ENCODE measurements around the gene RSPO3.
A peak's percentile ranks its signal among the peaks of the same experiment; 100 is the strongest.

Gene RSPO3

DNA sequence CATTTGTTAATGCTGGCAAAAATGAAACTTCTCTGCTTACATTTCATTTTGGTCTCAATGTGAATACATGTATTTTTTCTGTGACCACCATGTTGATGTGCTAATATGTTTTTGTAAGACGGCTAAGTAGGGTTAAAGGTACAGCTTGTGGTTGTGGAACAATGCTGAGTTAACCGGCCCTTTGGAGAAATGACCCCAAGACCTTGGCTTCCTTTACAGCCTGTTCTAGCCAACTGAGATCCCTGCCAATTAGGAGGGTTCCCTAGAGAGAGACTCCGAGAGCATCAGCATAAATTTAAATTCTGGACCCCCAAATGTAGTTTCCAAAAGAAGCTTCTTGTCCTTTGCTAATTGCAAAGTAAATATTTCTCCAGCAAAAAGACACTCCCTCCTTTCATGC lies 44.4 kb downstream of the RSPO3 start:
- no peak for DNase-seq (ENCODE audit: low read depth)

DNA sequence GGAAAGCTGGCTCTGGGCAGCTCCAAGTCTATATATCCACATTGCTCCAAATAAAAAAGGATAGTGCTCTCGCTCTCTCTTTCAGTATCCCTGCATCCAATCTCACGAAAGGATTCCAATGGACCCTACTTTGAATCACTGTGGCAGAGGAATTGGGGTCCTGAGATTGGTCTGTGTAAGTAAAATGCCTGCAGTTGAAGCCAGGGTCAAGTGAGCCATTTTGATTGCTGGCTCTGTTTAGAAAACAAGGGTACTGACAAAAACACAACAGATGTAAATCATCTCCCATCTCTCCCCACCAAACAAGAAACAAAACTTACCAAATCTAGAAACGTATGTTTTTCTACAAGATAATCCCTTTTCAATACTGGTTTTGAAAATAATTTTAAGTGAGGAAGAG lies 45.6 kb downstream of the RSPO3 start:
- DNase-seq (ENCODE audit: low read depth): no peak

DNA sequence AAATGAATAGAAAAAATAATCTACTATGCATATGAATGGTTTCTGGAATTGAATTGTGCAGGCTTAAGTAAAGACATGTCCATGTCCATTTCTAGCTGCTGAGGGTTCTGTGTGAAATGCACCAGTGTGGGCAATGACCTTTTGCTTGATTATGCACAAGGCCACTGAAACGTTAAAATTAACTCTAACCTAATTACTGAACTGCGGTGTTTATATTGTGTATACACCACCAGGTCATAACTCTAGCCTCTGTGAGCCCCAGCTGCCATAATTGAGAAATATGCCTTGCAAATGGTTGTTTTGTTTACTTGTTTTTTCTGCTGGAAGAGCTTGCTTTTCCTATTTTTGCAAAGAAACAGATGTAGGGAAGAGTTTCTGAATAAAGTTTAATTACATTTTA lies 46.1 kb downstream of the RSPO3 start:
- DNase-seq (ENCODE audit: low read depth): no peak

DNA sequence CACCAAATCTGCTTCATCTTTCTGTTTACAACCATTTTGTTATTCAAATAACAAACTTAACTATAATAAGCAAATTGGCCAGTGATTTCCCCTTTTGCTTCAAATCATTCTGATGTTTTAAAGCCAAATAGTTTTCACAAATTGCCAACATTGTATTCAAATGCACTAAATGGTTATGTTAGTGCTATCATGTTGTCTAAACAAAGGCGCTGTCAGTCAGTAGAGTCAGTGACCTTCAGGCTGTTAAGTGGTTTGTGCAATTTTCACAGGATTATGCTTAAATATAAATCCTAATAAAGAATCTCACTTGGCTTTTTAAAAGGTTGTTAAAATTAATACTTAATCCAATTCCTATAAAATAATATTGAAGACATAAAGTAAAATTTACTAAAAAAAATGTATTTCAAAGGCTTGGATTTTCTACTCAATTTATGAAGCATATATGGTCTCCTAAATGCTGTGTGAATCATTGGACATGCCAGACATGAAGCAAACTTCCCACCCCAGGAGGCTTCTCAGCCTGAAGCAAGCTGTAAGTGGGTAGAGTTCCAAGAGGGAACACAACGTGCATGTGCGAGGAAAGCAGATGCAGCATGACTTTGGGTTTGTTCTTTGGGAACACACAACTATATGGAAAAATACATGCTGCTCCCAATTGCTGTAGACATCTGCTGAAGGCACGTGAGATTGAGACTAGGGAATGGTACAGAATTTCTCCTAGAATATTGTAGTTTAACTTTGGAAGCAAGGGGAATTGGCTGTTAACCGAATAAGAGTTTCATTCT lies 54.9 kb downstream of the RSPO3 start:
- peak; percentile 32 for DNase-seq (ENCODE audit: low read depth)

DNA sequence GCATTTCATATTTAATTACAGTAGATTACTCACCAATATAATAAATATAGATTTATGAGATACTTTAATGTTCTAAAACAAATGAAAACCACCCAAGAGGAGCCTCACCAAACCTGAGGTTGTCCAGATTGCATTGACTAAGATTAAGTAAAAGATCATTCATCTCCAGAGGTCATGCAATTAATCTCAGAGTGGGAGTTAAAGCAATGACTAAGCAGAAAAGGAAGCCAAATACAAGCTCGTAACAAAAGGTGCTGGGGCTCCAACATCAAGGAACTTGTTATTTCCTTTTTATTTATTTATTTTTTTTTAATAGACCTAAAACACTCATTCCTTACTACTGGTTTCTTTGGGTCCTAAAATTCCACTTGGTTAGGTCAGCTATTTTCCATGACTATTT lies 57.7 kb downstream of the RSPO3 start:
- DNase-seq (ENCODE audit: low read depth): peak; percentile 93

DNA sequence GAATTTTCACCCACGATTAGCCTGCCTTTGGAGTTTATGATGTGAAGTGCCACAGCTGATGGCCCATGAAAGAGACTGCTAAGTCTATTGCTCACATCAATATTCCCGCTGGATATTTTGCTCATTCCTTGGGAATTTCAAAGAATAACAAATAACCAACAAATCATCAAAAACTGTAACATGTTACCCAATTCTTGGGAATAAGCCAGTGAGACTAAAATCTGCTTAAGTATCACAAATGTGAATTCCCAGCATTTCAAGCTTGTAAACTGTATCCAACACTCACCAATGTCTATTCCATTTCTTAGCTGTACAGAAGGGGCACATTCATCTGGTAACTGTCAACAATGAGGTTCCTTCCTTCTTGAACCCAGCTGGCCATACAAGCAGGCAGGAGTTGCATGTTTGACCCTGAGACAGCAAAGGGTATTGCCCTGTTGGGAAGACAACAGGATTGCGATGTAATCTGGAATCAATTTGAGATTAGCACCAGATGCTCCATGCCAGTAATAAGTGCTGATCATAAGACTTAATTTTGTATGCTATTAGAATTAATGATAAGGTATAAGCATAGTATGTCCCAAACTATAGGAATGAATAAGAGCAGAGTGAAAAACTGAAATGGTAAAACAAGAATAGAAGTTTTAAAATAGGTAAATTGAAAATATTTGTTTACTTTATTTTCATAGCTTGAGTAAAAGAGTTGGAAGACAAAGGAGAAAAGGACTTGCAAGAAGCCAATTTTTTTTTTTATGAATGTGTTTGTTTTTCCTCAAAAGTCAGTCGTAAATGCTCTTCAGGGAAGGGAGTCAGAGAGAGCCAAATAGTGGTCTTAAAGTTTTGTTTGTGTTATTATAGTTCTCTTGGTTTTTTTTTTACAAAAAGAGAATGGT lies 58.8 kb downstream of the RSPO3 start:
- peak; percentile 90 for DNase-seq (ENCODE audit: low read depth)

DNA sequence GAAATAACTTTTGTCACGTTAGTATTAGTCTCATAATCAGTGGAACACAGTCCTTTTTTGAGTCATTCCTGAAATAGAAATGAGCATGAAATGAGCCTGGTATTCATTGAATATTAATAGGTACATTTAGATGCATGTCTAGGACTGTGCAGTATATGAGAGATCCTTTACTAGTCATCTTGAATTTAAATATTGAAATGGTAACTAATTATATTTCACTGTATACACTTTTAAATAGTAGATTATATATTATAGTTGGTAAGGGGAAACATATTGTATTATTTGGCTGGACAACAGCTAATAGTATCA lies 59.4 kb downstream of the RSPO3 start:
- no peak for DNase-seq (ENCODE audit: low read depth)

DNA sequence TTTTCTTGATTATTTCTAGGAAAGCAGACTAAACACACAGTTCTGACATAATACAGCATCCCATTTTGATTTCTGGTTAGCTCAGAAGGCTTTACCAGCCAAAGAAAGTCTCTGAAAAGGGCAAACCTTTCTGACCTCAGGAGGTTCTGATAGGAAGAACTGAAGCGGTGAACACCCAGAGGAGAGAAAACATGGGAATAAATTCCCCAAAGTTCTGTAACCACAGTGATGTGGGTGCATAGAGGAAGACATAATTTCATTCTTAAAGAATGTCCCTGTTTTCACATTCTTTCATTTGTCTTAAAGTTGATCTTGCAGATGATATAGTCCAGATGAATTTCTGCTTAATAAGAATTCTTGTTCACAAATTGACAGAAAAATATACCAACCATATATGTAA lies 60.3 kb downstream of the RSPO3 start:
- peak; percentile 88 for DNase-seq (ENCODE audit: low read depth)

DNA sequence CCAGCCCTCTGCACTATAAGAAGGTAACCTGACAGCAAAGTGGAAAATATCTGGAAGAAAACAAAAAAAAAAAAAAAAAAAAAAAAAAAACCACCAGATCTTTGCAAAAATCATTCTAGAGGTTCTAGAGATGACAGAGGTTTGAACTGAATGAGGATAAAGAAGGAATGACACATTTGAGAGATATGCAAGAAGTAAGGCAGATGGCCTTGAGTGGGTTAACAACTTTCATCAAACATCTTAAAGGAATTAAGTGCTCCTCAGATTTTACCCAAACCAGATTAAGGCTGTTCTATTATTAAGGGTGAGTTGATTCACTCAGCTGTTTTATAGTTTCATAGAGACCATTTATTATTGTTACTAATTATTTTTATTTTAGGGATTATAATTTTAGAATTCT lies 62.0 kb downstream of the RSPO3 start:
- DNase-seq (ENCODE audit: low read depth): peak; percentile 94

DNA sequence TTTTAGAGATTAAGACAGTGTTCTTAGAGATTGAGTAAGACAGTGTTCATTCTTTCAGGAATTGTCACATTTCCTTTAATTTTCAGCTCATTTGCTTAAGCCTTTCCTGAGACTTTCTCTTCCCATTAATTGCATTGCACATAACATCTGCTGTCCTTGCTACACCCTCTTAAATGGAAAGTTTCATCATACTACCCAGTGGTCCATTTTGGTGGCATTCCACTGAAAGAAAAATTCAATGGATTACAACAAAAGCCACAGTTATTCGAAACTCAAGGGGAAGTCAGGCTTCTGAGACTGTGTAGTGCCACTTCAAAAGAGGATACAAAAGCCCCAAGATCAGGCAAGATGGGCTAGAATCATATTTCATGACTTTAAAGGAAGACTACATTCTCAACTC lies 64.0 kb downstream of the RSPO3 start:
- DNase-seq (ENCODE audit: low read depth): peak; percentile 77

DNA sequence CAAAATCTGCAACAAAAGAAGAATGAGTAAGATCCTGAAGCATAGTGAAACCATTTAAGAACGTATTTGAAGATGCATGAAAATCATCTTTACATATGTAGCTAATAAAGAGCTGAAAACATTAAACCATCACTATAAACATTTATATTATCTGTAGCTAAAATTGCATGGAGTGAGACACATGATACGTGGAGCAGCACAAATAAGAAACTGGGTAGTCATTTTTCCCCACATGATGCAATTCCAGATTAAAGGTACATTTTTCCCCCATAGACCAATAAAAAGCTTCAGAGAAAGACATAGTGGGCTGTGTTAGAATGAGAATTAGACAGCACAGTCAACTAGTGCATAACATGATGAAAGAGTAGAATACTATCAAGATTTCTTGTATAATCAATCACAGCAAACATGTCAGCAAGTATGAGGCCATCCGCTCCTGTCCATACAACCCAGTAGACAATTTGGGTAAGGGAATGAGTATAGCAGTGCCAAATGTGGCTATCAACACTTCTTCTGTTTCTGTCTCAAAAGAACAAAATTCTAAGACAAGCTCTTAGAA lies 67.0 kb downstream of the RSPO3 start:
- DNase-seq (ENCODE audit: low read depth): no peak

DNA sequence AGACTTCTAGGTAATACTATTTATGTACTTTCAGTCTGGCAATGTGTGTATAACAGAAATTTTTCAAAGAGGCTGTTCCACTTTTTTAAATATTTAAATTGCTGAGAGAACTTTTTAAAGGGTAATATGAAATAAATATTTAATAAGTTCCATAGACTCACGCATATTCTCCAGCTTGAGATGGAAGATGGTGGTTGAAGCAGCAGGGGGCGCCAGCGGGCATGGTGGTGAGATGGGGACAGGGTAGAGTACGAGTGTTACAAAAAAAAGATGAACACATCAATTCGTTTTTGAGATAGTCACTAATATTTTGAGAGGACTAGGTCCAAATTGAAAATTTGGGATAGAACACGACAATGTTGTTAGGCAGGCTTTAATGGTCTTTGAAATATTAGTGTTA lies 68.4 kb downstream of the RSPO3 start:
- DNase-seq (ENCODE audit: low read depth): no peak

DNA sequence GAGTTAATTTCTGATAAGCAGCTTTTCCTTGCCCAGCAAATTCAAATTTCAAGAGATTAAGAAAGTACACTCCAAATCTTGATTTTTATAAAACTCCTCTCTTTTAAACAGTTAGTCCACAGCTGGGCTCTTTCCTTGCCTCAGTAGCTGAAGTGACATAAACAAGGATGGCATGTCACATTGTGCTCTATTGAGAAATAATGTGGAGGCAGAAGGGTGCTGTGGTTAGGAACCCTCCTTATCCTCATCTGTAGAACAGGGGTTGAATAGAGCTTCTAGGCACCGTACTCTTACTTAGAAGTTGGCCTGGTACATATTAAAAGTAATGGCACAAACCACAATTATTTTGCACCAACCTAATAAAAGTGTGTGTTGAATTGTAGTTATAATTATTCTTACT lies 70.3 kb downstream of the RSPO3 start:
- DNase-seq (ENCODE audit: low read depth): no peak

DNA sequence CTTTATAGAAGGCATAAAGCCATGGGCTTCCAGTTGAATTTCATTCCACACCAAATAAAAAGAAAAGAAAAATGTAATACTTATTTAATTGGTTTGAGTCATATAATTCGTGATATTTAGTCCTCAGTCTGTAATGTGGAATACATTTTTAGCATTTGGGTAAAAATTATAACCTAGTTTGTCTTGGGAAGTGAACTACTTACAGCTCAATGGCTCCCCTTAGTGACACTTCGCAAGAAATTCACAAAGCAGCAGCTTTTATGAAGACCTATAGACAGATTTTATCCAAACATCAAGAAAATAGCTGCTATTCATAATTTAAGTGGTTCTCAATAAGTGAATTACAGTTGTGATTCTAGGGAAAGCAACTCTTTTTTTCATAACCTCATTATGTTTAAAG lies 72.1 kb downstream of the RSPO3 start:
- DNase-seq (ENCODE audit: low read depth): peak; percentile 68

DNA sequence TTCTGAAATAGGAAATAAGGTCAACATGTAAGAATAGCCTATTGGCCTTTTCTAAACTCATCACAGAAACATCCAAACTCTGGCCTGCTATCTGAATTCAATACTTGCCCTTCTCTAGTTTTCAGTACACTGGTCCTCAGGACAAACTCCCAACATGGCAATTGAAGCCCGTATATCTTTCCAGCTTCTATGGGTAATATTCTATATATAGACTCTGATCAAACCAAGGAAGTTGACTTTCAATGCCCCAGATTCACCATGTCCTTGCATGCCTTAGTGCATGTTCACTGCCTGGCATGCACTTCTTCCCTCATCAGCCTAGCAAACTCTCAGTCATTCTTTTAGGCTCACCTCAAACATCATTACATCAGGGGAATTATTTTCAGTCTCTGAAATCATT lies 73.2 kb downstream of the RSPO3 start:
- DNase-seq (ENCODE audit: low read depth): peak; percentile 42

DNA sequence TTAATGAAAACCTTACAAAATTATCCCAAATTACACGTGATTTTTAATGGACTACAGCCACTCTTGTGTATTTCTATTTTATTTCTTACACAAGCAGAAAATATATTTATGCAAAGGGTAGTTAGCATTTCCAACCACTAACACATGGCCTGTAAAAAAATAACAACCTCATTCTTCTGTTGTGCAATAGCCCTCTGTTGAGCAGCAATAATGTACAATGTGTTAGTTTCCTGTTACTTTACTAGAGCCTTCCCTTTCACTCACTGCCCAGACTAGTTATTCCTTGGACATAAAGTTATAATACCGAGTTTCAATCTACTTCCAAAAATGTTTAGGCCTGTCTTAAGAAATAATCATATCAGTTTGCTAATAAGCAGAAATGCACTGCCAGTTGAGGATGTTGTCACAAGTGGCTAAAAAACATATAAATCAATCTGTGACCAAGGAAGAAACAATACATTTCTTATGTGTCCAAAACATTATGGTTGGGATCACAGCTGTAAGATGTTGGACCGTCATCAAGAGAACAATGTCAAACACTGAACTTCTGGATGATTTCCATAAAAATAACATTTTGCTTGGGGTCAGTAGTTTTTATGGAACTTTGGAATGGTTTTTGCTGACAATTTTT lies 74.6 kb downstream of the RSPO3 start:
- DNase-seq (ENCODE audit: low read depth): peak; percentile 83

DNA sequence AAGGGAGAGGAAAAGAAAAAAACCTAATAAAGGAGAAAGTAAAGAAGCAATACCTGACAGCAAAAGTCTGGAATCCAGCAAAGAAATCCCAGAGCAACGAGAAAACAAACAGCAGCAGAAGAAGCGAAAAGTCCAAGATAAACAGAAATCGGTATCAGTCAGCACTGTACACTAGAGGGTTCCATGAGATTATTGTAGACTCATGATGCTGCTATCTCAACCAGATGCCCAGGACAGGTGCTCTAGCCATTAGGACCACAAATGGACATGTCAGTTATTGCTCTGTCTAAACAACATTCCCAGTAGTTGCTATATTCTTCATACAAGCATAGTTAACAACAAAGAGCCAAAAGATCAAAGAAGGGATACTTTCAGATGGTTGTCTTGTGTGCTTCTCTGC lies 77.4 kb downstream of the RSPO3 start:
- DNase-seq (ENCODE audit: low read depth): no peak

DNA sequence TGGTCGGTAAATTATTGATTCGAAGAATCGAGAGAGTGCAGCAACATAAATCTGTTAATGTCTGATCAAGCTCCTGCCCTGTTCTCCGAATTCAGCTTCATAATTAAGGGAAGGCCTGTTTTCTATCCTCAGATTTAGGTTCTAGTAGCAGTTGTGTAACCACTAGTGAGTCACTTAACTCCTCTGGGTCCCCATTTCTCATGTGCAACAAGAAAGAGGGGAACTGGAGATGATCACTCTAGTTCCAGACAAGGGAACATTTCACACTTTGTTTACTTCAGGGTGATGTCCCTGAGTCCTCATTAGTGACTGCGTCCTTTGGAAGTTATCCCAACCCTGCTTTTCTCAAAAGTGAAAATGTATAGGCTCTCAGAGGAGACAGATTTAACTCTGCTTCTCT lies 80.1 kb downstream of the RSPO3 start:
- DNase-seq (ENCODE audit: low read depth): peak; percentile 68

DNA sequence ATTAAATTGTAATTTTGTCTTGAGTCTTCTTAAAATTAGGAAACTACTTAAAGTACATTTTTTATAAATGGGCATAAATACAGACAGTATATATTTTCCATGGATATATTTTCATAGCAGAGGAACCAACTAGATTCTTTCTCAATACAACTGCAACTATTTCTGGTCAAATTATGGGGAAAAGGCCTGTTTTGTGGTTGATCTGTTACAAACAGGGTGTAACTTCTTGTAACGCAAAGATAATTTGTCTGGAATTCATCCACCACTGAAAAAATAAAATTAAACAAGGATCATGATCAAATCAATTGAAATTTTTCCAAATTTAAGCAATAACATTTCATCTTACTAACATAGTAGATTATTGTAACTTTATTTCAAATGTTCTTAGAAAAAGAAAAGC lies 81.0 kb downstream of the RSPO3 start:
- no peak for DNase-seq (ENCODE audit: low read depth)

DNA sequence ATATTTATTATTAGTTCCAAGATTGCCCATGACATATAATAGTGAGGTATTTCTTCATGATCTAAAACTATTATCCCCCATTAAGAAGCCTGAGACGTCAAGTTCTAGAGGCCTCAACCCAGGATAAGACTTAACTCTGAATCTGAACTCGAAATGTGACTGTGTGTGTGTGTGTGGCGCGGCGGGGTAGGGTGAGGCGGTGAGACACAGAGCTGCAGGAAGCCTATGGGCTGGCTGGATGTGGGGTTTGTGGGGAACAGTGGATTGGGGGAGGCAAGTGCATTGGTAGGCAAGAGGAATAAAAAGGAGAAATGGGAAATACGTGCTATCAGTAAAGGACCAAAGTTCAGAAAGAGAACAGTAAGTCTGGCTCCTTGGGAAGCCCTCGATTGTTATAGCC lies 81.6 kb downstream of the RSPO3 start:
- no peak for DNase-seq (ENCODE audit: low read depth)

DNA sequence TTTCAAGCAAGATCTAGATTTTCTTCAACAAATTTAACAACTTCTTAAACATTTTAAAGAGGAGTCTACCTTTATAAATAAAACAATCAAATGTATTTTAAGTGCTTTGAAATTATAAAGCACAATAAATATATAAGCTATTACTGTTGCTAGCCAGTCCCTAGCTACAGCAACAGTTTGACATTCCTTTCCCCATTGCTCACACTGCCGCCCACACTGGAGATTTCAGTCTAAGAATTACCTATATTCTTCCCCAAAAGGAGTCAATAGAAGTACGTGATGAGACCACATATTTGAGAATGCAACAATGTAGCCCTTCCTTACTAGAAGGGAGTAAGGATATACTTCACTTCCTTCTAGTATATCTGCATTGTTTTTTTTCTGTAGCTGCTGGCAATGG lies 82.8 kb downstream of the RSPO3 start:
- peak; percentile 49 for DNase-seq (ENCODE audit: low read depth)

DNA sequence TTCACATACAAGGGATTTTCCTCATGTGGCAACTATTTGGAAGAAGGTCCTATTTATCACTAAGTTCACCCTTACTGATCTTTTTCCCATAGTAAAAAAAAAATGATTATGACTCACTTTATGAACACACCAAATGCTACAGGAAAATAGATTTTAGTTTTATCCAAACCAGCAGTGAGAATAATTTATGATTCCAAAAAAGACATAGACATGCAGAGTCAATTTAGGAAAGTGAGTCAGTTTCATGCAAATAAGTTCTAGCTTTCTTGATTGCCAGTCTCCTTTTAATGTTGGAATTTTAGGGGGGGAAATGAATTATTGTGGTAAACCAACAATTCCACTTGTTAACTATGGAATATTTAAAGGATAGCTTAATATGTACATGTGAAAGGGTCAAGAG lies 84.2 kb downstream of the RSPO3 start:
- DNase-seq (ENCODE audit: low read depth): no peak

DNA sequence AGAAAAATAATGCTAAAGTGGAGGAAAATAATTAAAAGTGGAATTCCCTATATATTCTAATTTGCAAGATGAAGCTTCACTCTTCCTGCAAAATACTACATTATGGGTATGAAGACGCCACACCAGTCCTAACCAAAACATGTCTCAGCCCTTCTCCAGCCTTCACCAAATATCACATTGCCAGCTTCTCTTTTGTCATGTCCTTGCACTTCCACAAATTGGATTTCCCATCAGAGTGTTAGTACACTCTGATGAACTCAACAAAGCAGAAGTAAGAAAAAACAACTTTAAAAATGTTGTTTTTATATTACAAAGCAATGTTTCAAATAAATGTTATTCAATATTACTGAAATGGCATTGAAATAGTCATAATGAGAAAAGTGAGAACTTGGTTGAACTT lies 85.8 kb downstream of the RSPO3 start:
- no peak for DNase-seq (ENCODE audit: low read depth)

Measured in amniotic epithelial cell (primary cell).